HepG2 (cell line): ENCODE measurements around the gene TNFRSF6B. TPM values are rescaled to one million over a fixed set of nuclear protein-coding genes. Genes with fewer than 3 reads are reported as not detected.

Experiments
- GFI1 ChIP-seq: sonication (generic); formaldehyde crosslinking; IDR thresholded peaks from 2 replicates; pipeline ENCODE4 v1.5.0; 2020; ENCODE audit warnings: missing genetic modification reagents, mild to moderate bottlenecking, borderline replicate concordance
- HNRNPUL1 ChIP-seq: fragments of 200-400 bp; formaldehyde crosslinking; IDR thresholded peaks from 2 replicates; pipeline ENCODE4 v1.6.1; 2017; ENCODE audit warnings: low read depth, mild to moderate bottlenecking, low read length, moderate library complexity
- KLF15 ChIP-seq: sonication (generic); formaldehyde crosslinking; IDR thresholded peaks from 2 replicates; pipeline ENCODE4 v1.8.1; 2023; ENCODE audit warnings: borderline replicate concordance, mild to moderate bottlenecking, inconsistent platforms, missing genetic modification reagents, mixed read lengths
- PAF1 ChIP-seq: IDR thresholded peaks from 2 replicates; pipeline ENCODE4 v1.6.1; 2016; ENCODE audit warnings: missing genetic modification reagents, missing compliant biosample characterization
- PCBP2 ChIP-seq: fragments of 200-400 bp; formaldehyde crosslinking; optimal IDR thresholded peaks from 2 replicates; pipeline ENCODE3; 2018; ENCODE audit warnings: low read length, low read depth; ENCODE audit not compliant: poor library complexity, severe bottlenecking
- RXRA ChIP-seq: sonication (generic); formaldehyde crosslinking; IDR thresholded peaks from 2 replicates; pipeline ENCODE4 v1.5.1; 2020; ENCODE audit warnings: missing genetic modification reagents
- TARDBP ChIP-seq: sonication (generic); formaldehyde crosslinking; IDR thresholded peaks from 2 replicates; pipeline ENCODE4 v1.8.0; 2022; ENCODE audit warnings: mild to moderate bottlenecking, missing genetic modification reagents
- YEATS2 ChIP-seq: sonication (generic); formaldehyde crosslinking; IDR thresholded peaks from 2 replicates; pipeline ENCODE4 v1.4.0; 2020; ENCODE audit warnings: missing genetic modification reagents, borderline replicate concordance
- ZBTB7B ChIP-seq: sonication (generic); formaldehyde crosslinking; IDR thresholded peaks from 2 replicates; pipeline ENCODE4 v1.4.0; 2020; ENCODE audit warnings: missing genetic modification reagents
- ZNF441 ChIP-seq: sonication (generic); formaldehyde crosslinking; IDR thresholded peaks from 2 replicates; pipeline ENCODE4 v1.7.0; 2021; ENCODE audit warnings: missing genetic modification reagents, borderline replicate concordance
- ZNF563 ChIP-seq: sonication (generic); formaldehyde crosslinking; IDR thresholded peaks from 2 replicates; pipeline ENCODE4 v1.8.0; 2022; ENCODE audit warnings: mild to moderate bottlenecking, moderate library complexity, missing genetic modification reagents
- ZNF703 ChIP-seq: sonication (generic); formaldehyde crosslinking; IDR thresholded peaks from 2 replicates; pipeline ENCODE4 v1.5.1; 2020; ENCODE audit warnings: missing genetic modification reagents, mild to moderate bottlenecking, moderate library complexity, borderline replicate concordance
- ZNF773 ChIP-seq: sonication (generic); formaldehyde crosslinking; IDR thresholded peaks from 2 replicates; pipeline ENCODE4 v1.4.0; 2020; ENCODE audit warnings: missing genetic modification reagents, borderline replicate concordance
- ZNF883 ChIP-seq: sonication (generic); formaldehyde crosslinking; IDR thresholded peaks from 2 replicates; pipeline ENCODE4 v1.5.1; 2020; ENCODE audit warnings: mild to moderate bottlenecking, missing genetic modification reagents; ENCODE audit errors: not compliant biosample characterization
- polyA plus RNA-seq, 8 experiments: library from polyadenylated mRNA; depleted of rRNA in 3 of 8; stranded (reverse) in 7 of 8; unstranded in 1 of 8; fragments of >200 nt; fragmentation: Illumina TruSeq in 4 of 8; extraction: Trizol in 4 of 8; gene quantifications; 2 replicates each; pipeline versions ENCODE4 v1.2.1 to v1.2.3, GENCODE V29; 2011 to 2016; ENCODE audit warnings: low read depth in 4 of 8, missing spikeins in 1 of 8, mixed read lengths in 1 of 8; ENCODE audit not compliant: insufficient read depth in 1 of 8
- total RNA-seq, 5 experiments: library from RNA; depleted of rRNA; stranded (reverse); fragments of >200 nt; fragmentation: Illumina TruSeq; extraction: Trizol; gene quantifications; 2 replicates each; pipeline ENCODE4 v1.2.3, GENCODE V29; 2016; ENCODE audit warnings: low read depth in 1 of 5
- TF ChIP-seq, protein P1 (sequence below): sonication (generic); formaldehyde crosslinking; IDR thresholded peaks from 2 replicates; pipeline ENCODE4 v1.9.0; 2021; ENCODE audit warnings: missing genetic modification reagents, borderline replicate concordance
- TF ChIP-seq, protein P2 (sequence below): sonication (generic); formaldehyde crosslinking; IDR thresholded peaks from 2 replicates; pipeline ENCODE4 v1.4.0; 2020; ENCODE audit warnings: mild to moderate bottlenecking, missing genetic modification reagents, borderline replicate concordance
- TF ChIP-seq, protein P3 (sequence below): sonication (generic); formaldehyde crosslinking; IDR thresholded peaks from 2 replicates; pipeline ENCODE4 v1.5.1; 2020; ENCODE audit warnings: missing genetic modification reagents, mild to moderate bottlenecking, borderline replicate concordance

Gene TNFRSF6B
- total and polyA plus RNA-seq, 2 of the 13 experiments (the other 11 are each of a cell fraction or from before 2014, with no cell fraction given), result 0.24 TPM; not detected in 1

DNA sequence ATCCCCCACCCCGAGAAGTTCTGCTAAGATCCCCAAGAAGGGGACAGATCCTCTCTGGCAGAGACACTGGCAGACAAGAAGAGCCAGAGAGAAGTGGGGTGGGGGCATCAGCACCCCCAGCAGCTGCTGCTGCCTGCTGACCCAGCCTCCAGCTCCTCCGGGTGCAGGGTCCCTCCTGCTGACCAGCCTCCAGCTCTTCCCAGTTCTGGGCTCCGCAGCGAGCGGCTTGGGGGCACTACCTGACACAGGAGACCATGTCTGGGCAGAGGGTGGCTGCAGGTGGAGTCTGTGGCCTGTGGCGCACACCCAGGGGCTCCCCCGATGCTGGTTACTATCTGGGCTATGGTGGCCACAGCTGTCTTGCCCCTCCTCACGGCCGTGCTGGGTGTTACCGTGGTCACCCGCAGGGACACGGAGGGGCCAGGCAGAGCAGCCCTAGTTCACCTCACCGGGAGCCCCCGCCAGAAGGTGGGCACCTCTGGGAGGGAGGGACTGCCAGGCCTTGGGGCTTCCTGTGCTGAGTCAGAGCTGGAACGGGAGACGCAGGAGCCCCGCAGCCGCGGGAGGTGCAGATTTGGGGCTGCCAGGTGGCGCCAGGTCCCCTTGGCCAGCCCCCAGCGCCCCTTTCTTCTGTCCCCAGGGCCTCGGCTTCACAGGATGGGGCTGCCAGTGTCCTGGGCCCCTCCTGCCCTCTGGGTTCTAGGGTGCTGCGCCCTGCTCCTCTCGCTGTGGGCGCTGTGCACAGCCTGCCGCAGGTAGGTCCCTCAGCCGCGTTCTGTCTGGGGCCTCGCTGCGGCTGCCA lies 40.6 kb downstream of the TNFRSF6B start (continued):
- no peak; the same call in 1 of the 2 replicates for TF ChIP-seq RXRA
- TF ChIP-seq, protein P1, sequence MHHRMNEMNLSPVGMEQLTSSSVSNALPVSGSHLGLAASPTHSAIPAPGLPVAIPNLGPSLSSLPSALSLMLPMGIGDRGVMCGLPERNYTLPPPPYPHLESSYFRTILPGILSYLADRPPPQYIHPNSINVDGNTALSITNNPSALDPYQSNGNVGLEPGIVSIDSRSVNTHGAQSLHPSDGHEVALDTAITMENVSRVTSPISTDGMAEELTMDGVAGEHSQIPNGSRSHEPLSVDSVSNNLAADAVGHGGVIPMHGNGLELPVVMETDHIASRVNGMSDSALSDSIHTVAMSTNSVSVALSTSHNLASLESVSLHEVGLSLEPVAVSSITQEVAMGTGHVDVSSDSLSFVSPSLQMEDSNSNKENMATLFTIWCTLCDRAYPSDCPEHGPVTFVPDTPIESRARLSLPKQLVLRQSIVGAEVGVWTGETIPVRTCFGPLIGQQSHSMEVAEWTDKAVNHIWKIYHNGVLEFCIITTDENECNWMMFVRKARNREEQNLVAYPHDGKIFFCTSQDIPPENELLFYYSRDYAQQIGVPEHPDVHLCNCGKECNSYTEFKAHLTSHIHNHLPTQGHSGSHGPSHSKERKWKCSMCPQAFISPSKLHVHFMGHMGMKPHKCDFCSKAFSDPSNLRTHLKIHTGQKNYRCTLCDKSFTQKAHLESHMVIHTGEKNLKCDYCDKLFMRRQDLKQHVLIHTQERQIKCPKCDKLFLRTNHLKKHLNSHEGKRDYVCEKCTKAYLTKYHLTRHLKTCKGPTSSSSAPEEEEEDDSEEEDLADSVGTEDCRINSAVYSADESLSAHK (CRISPR knock-in tag), result peak; percentile 37; the same call in 1 of the 2 replicates
- TF ChIP-seq ZNF563, result peak; percentile 38; the same call in 1 of the 2 replicates
- TF ChIP-seq PCBP2, result no peak
- TF ChIP-seq, protein P2, sequence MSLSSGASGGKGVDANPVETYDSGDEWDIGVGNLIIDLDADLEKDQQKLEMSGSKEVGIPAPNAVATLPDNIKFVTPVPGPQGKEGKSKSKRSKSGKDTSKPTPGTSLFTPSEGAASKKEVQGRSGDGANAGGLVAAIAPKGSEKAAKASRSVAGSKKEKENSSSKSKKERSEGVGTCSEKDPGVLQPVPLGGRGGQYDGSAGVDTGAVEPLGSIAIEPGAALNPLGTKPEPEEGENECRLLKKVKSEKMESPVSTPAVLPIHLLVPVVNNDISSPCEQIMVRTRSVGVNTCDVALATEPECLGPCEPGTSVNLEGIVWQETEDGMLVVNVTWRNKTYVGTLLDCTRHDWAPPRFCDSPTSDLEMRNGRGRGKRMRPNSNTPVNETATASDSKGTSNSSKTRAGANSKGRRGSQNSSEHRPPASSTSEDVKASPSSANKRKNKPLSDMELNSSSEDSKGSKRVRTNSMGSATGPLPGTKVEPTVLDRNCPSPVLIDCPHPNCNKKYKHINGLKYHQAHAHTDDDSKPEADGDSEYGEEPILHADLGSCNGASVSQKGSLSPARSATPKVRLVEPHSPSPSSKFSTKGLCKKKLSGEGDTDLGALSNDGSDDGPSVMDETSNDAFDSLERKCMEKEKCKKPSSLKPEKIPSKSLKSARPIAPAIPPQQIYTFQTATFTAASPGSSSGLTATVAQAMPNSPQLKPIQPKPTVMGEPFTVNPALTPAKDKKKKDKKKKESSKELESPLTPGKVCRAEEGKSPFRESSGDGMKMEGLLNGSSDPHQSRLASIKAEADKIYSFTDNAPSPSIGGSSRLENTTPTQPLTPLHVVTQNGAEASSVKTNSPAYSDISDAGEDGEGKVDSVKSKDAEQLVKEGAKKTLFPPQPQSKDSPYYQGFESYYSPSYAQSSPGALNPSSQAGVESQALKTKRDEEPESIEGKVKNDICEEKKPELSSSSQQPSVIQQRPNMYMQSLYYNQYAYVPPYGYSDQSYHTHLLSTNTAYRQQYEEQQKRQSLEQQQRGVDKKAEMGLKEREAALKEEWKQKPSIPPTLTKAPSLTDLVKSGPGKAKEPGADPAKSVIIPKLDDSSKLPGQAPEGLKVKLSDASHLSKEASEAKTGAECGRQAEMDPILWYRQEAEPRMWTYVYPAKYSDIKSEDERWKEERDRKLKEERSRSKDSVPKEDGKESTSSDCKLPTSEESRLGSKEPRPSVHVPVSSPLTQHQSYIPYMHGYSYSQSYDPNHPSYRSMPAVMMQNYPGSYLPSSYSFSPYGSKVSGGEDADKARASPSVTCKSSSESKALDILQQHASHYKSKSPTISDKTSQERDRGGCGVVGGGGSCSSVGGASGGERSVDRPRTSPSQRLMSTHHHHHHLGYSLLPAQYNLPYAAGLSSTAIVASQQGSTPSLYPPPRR (CRISPR knock-in tag), result no peak
- no peak for TF ChIP-seq TARDBP (CRISPR knock-in tag)
- 0 out of 2 replicates have a peak, but pooled peaks have one; percentile 40 for TF ChIP-seq ZNF773 (CRISPR knock-in tag)
- no peak for TF ChIP-seq ZNF883 (CRISPR knock-in tag)
- TF ChIP-seq KLF15 (CRISPR knock-in tag), result no peak
- no peak for TF ChIP-seq HNRNPUL1
- TF ChIP-seq ZNF703 (CRISPR knock-in tag), result no peak; the same call in 1 of the 2 replicates
- no peak for TF ChIP-seq ZNF441
- TF ChIP-seq, protein P3, sequence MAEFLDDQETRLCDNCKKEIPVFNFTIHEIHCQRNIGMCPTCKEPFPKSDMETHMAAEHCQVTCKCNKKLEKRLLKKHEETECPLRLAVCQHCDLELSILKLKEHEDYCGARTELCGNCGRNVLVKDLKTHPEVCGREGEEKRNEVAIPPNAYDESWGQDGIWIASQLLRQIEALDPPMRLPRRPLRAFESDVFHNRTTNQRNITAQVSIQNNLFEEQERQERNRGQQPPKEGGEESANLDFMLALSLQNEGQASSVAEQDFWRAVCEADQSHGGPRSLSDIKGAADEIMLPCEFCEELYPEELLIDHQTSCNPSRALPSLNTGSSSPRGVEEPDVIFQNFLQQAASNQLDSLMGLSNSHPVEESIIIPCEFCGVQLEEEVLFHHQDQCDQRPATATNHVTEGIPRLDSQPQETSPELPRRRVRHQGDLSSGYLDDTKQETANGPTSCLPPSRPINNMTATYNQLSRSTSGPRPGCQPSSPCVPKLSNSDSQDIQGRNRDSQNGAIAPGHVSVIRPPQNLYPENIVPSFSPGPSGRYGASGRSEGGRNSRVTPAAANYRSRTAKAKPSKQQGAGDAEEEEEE (CRISPR knock-in tag), result no peak; the same call in none of the 2 replicates
- 0 out of 2 replicates have a peak, but pooled peaks have one; percentile 36 for TF ChIP-seq PAF1 (CRISPR knock-in tag)
- no peak for TF ChIP-seq GFI1 (CRISPR knock-in tag)
- peak; percentile 56; the same call in 1 of the 2 replicates for TF ChIP-seq ZBTB7B
- TF ChIP-seq YEATS2 (CRISPR knock-in tag), result no peak
